Stimulated activated CD8-positive, alpha-beta memory T cell treated with anti-CD3 and anti-CD28 coated beads, Interleukin-15, amount 100 ng/mL, for 1 hour (primary cell): ENCODE measurements around the gene HEYL.
"Not testable (repeated sequence)": the region's sequence is repeated elsewhere in the genome, so short reads cannot be mapped to it uniquely, and the experiment has no call there.

Source experiments
- DNase-seq: peaks from one replicate; pipeline ENCODE4 v3.0.0-alpha.2; 2020; ENCODE audit warnings: low read depth

HEYL gene

DNA sequence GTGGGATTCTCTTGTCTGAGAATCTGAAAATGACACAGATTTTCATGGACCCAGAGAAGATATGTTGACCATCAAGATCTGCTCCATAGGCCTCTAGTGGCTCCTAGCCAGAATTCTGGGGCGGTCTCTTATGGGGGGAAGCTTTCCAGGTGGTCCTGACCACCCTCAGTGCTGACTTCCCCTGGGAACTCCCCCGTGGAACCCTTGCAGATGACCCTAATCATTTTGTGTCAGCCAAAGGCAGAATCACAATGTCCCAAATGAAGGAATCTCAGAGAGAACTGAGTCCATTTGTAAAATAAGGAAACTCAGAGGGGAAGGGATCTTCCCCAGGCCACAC is 3.6 kb downstream of the HEYL start:
- DNase-seq = no peak

DNA sequence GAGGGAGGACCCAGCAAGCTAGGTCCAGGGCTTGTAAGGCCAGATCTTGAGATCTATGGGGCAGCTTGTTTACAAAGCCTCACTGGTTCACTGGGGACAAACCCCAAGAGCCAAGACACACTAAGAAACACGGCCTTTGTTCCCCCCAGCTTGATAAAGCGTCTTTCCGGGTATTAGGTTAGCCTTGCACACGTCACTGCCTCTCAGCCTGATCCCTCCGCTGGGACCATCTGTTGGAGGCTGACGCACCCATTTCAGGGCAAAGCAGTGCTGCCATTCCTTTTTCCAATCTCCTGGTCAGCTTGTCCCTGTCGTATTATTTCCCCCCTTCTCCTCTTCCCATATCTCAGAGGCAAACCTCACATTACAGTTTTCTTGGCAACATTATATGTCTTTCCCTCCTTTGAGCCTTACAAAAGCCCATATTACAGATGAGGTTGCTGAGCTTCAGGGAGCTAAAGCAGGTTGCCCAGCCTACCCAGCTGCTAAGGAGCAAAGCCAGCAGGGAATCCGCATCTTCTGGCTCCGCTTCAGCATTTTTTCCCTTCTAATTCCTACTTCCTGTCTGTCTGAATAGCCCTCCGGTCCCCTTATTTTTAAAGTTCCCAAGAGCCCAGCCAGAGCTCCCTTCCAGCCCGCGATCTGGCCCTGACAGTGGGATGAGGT is 4.1 kb downstream of the HEYL start:
- no peak for DNase-seq

DNA sequence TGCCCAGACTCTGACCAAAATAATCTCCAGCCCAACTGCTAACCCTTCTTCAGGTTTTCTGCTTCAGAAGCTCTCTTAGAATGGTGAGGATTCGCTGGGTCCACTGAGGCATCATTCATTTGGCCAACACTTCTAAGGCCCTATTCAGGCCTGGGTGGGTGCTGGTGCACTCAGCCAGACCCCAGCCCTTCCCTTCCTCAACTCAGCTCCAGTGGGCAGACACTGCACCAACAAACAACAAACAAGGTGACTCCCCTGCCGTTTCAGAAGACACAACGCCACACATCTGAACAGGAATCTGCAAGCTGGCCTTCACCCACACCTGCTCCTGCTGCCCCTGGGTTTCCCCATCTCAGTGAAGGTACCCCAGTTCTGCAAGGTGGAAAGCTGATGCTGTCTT is 6.0 kb downstream of the HEYL start:
- no peak for DNase-seq

DNA sequence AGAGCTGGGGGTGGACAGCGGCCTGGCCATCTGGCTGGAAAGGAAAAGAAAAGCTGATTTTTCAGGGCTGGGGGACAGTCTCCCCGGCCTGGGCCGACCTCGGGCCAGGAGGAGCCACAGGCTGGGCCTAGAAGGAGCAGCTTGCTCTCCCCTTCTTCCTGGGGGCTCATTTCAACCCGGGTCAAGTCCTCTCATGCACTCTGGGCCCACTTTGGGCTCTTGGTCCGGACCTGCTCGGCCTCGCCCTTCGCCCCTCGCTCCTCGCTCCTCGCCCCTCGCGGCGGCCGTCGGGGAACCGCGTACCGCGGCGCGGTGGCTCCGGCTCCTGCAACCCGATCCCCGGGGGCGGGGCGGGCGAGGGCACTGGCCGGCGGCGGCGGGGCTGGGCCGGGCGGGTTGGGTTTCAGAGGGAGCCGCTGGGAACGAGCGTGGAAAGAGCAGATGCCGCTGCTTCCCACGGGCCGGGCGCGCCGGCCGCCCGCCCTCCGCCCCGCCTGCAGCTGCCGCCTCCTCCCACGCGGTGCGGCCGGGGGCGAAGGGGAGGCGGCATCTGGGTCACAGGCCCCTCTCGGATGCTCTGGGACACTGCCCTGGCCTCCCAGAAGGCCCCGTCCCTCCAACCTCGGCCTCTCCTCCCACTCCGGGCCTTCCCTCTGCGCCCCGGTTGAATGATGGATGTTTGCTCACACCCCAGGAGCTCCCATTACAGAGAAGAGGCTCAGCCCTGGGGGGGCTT is 6.6 kb downstream of the HEYL start:
- no peak for DNase-seq

DNA sequence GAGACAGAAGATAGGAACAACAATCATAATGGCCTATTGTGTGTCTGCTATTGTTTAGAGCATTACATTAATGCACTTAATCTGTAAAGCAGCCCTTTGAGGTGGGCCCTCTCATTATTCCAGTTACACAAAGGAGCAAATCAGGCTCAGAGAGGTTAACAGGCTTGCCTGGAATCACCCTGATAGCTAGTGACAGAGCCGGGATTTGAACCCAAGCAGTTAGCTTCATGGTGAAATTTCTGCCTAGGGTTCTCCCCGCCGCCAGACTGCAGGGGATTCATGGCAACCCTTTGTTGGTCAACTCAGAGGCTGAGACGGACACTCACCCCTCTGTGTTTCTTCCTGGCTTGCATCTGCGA is 7.1 kb downstream of the HEYL start:
- DNase-seq = no peak

DNA sequence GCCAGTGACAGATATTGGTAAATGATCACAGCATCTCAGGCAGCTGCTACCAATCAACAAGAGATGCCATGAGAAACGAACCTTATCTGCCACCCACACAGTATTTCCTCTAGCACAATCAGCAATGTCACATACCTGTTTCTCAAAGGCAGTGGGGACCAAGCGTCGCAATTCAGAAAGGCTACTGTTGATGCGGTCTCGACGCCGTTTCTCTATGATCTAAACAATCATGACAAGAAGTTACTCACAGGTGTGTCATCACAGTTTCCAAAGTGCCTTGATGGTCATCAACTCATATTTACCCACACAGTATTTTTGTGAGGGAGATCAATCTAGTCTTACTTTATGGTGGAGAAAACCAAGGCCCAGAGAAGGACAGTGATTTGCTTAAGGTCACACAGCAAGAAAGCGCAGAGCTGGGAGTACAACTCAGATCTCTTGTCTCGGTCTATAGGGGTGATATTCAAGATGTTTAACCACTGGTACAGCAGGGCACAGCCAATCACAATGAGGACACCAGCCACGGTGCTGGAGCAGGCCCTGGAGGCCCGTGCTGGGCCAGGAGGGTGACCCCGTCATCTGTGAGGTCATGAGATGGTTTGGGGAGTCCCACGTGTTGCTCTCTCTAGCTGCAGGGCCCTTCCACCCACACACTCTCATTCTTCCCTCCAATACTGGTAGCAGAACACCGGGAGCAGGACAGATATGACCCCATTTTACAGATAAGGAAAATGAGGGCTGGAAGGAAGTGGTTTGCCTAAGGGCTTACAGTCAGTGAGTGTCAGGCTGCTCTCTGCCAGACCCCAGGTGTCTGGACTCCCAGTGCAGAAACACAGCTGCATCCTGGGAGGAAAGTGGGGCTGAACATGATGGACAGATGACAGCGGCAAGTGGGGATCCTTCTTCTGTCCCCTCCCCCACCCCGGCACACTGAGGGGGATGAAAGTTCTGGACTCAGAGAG is 7.8 kb downstream of the HEYL start:
- DNase-seq = no peak

DNA sequence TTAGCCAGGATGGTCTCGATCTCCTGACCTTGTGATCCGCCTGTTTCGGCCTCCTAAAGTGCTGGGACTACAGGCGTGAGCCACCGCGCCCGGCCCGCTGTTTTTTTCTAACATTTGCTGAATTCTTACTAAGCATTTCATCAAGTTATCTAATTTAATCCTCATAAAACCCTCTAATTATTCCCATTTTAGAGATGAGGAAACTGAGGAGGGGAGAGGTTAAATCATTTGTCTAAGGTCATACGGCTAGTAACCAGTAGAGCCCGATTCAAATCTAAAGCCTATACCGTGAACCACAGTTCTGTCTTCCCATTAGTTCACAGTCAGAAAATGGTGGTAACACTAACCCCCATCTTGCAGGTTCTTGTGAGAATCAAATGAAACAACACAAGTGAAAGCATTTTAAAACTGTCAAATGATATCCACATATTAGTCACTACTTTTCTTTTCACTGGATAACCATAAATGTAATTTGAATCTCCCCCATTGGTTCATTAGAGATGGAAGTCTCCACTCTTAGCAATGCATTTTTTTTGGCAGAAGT is 10.6 kb downstream of the HEYL start:
- no peak for DNase-seq

DNA sequence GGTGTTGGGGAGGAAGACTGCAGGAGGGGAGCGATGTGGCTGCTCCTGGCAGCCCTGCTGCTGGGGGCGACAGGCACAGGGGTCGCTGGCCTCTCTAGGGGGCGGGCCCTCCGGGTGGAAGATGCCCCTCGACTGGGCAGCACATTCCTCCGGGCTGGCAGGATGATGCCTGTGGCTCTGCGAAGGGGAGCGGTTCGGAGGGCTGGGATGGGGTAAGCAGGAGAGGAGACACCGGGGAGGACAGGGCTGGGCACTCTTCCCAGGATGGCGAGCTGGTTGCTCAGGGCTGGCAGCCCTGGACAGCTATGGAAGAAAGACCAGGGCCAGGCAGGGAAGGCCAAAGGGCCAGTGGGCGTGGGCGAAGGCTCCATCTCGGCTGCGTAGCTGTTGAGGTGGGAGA is 12.8 kb downstream of the HEYL start:
- DNase-seq = no peak

DNA sequence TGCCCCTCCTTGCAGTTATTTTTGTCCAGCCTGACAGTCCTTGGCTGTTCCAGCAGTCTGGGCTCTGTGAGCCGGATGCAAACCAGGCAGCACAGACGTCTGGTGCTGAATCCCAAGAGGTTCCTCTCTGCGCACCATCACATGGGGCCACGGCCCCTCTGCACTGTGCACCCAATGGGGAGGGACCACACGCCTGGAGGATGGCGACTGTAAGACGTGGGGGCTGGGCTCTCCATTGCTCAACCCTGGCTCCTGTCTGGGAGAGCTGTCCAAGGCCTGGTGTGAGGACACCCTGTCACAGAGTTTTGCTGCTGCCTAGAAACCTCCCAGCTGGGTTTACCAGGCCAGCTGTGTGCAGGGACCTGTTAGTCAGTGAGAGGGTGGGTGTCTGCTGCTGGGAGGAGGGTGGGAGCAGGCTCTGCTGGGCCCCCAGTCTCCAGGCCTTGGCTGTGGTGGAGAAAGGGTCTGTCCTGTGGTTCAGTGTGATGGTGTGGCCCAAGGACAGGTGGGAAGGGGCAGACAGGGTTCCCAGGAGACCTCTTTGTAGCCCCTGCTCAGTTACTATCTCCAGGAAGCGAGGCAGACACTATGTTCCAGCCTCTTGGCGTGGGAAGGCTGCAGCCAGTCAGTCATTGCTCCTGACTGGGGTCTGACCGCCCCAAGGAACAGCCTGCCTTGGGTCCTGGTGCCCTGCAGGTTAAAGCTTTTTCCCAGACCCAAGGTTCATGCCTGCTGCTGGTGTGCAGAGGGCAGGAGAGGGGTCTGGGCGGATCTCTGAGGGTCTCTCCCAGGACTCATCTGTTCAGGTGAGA is 13.8 kb downstream of the HEYL start:
- DNase-seq = no peak

DNA sequence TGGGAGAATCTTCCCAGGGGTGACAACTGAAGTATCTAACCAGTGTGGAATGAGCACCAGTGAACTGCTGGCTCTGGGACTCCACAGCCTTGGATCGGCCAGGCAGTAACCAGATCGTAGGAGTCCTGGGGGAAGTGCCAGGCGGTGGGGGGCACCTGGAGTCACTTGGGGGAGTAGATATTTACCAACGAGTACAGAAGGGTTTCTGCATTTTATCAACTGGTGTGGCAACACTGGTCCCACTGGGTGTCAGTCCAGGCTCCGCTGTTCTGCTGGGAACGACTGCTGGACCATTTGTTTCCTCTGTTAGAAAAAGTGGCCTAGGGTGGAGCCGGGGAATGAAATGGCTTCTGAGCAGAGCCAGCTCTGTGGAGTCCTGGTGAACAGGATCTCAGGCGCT is 14.4 kb downstream of the HEYL start:
- DNase-seq = no peak

DNA sequence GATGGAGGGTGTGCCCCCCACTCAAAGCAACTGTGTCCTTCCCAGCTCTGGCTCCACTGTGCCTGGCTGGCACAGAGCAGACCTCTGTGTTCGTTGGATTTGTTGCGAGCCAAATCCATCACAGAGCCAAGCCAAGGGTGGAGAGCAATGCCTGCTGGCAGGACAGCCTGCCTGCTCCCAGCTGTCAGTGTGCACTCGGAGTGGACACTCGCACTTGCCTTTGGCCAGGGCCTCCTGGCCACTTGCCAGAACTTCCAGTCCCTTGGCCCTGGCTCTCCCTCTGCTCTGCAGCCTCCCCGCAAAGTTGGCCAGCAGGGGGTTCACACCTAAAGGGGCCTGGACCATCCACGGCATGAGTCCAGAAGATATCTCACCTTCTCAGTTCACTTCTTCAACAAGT is 16.4 kb downstream of the HEYL start:
- no peak for DNase-seq

DNA sequence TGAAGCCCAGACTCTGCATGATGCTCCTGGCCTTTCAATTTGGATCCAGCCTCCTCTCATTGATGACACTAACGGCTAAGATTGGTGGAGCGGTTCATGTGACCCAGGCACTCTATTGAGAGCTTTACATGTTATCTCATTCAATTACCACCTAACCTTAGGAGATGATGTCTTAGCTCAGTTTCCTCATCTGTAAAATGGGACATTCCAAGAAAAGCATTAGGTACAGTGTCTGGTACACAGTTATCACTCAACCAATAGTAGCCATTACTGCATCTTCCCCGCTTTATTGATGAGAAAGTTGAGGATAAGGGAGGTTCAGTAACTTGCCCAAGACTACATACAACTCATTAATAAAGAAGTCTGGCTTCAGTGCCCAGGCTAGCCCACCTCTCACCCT is 17.0 kb downstream of the HEYL start:
- DNase-seq = no peak

DNA sequence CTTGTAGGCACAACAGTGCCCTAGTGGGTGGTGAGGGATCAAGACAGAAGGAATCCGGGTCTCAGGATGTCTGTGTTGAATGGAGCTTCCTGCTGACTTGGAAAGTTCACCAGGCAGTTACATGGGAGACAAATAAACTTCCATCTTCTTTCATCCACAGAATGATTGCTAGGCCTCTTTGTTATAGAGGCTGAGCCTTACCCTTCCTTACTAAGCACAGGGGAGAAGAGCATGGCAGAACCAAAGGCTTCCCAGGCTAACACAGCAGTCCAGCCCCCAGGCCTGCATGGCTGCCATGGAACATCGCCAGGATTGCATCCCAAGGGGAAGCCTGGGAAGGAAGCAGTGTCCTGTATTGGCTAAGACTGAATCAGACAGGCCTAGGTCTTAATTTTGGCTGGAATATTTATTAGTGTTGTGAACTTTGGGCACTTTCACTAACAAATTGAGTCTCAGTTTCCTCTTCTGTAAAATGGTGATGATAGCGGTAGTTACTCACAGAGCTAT is 18.7 kb downstream of the HEYL start:
- DNase-seq = no peak

DNA sequence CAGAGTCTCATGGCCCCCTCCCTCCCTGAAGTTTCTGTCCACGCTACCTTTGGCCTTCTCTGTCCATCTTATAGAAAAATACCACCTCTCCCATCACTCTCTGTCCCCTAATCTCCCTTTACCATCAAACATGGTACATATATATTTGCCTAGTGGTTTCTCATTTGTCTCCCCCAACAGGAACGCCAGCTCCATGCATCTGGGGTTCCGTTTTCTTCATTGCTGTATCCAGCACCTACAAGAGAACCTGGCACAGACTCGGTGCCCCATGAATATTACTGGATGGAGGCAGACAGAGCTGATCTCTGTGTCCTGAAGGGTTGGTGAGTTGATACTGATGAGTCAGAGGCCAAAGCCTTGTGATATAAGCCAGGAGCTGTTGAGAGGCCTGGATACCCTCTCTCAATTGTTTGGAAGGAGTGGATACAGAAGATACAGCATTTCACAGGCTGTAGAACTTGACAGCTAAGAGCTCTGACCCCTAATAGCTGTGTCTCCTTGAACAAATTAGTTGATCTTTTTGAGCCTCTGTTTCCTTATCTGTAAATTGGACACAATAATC is 21.9 kb downstream of the HEYL start:
- no peak for DNase-seq

DNA sequence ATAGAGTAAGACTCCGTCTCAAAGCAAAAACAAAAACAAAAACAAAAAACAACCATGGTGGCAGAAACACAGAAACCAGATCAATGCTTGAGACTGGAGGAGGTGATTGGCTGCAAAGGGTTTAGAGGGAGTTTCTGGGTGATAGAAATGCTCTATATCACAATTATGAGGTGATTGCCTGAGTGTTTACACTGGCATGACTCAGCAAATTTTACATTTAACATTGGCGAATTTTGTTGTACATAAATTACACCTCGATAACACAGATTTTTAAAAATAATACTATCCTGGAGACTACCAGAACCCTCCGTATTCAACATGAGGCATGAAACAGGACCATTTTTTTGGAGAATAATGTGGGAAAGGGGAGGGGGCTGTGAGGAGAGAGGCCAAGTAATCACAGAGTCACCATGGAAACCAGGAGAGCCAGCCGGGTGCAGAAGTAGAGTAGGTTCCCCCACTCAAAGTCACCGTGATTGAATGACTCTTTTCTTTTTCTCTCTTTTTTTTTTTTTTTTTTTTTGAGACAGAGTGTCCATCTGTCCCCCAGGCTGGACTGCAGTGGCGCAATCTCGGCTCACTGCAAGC is 24.3 kb downstream of the HEYL start:
- no peak for DNase-seq

DNA sequence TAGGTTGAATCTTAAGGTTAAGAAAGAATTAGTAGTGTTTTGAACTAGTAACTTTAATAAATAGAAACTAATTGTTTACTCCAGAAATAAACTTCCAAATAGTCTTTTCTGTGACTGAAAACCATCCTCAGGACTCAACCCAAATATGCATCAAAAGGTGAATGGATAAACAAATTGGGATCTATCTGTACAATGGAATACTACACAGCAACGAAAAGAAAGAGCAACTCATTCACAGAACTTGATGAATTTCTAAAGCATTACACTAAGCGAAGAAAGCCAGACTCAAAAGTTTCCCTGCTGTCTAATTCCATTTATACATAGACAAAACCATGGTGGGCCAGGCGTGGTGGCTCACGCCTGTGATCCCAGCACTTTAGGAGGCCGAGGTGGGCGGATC is 25.0 kb downstream of the HEYL start:
- no peak for DNase-seq

DNA sequence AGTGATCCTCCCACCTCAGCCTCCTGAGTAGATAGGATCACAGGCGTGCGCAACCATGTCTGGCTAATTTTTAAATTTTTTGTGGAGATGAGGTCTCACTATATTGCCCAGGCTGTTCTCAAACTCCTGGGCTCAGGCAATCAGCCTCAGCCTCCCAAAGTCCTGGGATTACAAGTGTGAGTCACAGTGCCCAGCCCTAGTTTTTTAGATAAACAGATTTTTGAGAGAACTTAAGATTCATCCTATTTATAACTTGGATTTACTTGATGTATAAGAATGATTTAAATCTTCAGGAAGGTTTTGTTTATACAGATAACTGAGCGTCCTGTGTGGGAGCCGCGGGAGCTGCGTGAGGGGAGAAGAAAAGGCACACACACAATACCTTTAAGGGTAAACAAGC is 26.2 kb downstream of the HEYL start:
- no peak for DNase-seq

DNA sequence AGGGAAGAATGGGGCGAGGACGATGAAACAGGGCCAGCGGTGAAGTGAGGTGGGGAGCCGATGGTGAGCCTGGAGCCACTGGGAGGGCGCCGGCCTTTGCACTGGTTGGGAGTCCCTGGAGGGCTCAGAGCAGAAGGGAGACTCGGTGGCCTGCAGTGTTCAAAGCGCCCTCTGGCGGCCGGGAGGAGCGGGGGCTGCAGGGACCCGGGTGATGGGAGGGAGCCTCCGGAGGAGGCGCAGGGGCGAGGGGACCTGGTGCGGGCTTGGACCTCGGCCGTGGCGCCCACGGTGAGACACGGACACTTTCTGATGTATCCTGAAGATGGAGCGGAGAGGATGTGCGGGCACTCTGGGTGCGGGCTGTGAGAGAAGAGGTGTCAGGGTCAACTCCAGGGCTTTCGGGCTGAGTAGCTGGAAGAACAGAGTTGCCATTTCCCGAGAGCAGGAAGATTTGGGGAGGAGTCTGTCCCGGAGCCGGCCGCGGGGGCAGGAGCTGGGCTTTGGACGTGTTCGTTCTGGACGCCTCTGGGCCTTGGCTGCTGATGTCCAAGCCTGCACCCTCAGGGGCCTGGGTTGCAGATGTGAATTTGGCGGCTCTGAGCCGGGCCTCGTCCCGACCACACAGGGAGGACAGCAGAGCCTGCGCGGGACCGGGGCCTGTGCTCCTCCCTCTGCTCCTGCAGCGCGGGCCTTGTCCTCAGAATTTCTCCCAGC is 29.7 kb downstream of the HEYL start:
- peak; percentile 62 for DNase-seq

DNA sequence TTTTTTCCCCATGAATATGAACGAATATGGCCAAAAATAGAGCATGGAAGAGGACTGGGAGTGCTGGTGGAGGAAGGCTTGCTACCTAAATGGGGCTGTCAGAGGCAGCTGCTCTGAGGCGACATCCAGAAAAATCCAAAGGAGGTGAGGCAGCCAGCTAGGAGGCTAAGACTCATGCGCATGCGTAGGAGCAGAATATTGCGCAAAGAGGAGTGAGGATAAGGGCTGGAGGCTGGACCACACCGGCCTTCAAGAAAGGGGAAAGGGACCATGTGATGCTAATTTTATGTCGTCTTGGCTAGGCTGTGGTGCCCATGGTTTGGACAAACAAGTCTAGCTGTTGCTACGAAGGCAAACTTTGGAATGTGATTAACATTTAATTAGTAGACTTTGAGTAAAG is 30.5 kb downstream of the HEYL start:
- DNase-seq = no peak

DNA sequence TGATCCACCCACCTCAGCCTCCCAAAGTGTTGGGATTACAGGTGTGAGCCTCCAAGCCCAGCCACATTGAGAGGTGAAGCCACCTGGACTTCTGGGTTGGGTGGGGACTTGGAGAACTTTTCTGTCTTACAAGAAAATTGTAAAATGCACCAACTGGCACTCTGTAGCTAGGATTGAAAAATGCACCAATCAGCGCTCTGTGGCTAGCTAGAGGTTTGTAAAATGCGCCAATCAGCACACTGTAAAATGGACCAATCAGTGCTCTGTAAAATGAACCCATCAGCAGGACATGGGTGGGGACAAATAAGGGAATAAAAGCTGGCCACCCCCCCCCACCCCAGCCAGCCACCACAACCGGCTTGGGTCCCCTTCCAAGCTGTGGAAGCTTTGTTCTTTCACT is 35.8 kb downstream of the HEYL start:
- not testable (repeated sequence) for DNase-seq
